Activated CD4-positive, CD25-positive, alpha-beta regulatory T cell treated with anti-CD3 and anti-CD28 coated beads, Interleukin-2, amount 50 U/mL, for 24 hours (primary cell): ENCODE measurements around the gene FRS3.
"Not testable (repeated sequence)": the region's sequence is repeated elsewhere in the genome, so short reads cannot be mapped to it uniquely, and the experiment has no call there.

ENCODE experiments used
- ATAC-seq, 2 donors: fragments of 150-1000 bp; cut with Tn5 transposase; one replicate each; pipeline ENCODE4 v1.10.0; 2021; ENCODE audit warnings: mild to moderate bottlenecking in 1 of 2, moderate library complexity in 1 of 2

FRS3 gene

GRCh38 chr6:41779788-41780550 lies at the start of gene FRS3:
TSS of gene FRS3 (minus strand) at chr6:41779900. CDS start at chr6:41776987, 2,913 bp downstream.
- ATAC-seq: peak; percentile 95 to 96

GRCh38 chr6:41826343-41827022 lies 46.8 kb upstream of the FRS3 start:
- ATAC-seq: no peak

DNA sequence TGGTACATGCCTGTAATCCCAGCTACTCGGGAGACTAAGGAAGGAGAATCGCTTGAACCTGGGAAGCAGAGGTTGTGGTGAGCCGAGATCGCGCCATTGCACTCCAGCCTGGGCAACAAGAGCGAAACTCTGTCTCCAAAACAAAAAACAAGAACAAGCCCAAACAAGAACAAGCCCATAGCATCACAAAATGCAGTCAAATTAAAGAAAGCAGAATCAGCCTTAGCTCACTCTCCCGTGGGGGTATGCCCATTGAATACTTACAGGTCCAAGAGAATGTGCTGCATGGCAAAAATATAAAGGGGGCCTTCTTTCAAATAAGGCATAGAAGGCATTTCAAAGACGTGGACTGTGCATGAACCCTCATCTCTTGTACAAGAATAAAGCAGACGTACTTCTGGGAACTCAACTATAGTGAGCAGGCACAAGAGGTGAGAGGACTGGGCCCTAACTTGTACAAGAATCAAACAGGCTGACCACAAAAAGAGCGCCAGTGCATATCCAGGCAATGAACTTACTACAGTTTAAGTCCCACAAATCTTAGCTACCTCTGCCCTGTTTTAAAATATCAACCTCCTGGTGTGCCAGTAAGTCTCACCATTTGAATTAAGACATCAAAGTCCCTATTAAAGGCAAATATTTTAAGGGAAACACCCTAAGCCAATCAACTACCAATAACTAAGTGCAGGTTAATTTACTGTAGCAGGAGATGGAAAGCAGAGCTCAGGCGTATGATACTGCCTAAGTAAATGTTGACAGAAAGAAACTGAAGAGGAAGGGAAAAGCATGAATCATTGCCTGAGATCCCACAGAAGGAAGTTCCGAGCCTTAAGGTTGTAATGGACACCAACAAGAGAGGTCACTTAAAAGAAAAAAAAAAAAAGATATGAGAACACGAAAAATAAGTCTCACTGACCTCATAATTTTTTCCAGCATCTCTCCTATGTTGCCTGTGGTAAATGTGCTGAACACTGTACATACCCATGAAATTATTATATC lies 45.2 kb upstream of the FRS3 start:
- ATAC-seq: no peak

- no peak for ATAC-seq
Observed at GRCh38 chr6:41823178-41823577, 43.5 kb upstream of the FRS3 start.

DNA sequence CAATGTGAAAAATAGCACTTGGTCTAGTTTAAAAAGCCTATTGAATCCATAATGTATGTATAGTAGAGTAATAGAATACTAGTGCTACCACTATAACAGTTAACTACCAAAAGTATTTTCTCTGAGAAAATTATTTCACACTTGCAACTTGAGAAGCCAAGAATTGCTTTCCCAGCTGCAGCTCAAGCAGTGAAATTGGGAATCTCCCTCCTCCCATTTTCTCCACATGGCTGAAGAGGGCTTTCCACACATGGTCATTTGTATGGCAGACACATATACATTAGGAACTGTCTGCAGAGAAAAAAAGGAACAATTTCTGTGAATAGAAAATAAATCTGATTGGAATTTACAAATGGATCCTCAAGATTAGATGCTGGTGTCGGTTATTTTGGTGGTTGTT lies 42.3 kb upstream of the FRS3 start:
- ATAC-seq: no peak

- no peak for ATAC-seq
Observed at GRCh38 chr6:41821266-41821665, 41.6 kb upstream of the FRS3 start.

- ATAC-seq: no peak
Observed at GRCh38 chr6:41818271-41819054, 38.8 kb upstream of the FRS3 start.

DNA sequence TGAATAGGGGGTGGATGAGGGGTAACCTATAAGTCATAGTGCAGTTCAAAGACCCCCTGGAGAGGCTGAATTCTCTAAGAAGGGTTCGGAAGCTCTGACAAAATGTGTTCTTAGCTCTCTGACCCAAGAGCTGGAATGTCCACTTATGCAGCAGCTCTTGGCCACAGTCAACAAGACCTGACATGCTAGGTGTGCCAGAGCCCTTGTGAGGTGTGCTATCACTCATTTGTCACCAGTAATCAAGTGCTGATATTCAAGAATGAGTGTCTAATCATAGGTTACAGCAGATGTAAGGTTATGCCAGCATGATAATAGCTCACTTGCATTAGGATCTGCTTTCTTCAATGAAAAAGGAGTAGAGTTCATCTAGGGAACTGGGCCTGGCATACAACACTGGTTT lies 35.9 kb upstream of the FRS3 start:
- no peak for ATAC-seq

- no peak for ATAC-seq
Observed at GRCh38 chr6:41814629-41815028, 34.9 kb upstream of the FRS3 start.

DNA sequence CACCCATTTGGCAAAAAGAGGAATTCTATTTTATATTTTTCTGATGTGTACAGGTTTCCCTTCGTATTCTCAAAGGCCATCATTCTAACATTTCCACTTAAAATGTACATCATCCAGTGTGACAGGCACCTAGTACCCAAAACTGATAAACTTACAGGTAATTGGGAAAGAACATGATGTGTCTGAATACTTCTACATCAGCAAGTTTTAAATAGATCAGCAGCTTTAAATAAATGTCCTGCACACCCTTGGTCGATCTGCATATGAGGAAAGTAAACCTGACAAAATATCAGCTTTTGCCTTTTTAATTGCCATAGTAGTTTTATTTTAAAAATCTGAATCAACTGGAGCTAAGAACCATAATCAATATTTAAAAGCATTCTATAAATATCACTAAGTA lies 34.3 kb upstream of the FRS3 start:
- ATAC-seq: no peak

GRCh38 chr6:41813469-41813868 lies 33.8 kb upstream of the FRS3 start:
- ATAC-seq: no peak

DNA sequence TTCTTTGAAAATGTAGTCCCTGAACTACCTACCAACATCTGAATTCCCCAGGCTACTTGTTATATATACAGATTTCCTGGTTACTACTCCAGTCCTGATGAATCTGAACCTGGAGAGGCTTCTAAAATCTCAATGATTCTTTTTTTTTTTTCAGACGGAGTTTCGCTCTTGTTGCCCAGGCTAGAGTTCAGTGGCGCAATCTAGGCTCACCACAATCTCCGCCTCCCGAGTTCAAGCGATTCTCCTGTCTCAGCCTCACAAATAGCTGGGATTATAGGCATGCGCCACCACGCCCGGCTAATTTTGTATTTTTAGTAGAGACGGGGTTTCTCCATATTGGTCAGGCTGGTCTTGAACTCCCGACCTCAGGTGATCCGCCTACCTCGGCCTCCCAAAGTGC lies 32.2 kb upstream of the FRS3 start:
- not testable (repeated sequence) for ATAC-seq

DNA sequence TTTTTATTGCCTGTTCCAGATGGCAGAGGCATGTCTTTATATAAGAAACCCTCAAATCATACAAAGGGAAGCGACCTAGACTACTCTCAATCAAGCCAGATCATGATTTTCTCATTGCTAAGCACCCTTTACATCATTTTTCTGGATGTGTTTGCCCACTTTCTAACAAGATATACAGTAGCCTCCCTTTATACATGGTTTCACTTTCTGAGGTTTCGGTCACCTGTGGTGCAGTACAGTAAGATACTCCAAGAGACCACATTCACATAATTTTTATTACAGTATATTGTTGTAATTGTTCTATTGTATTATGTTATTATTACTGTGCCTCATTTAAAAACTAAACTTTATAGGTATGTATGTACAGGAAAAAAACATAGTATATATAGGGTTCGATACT lies 31.4 kb upstream of the FRS3 start:
- no peak for ATAC-seq

- no peak for ATAC-seq
Observed at GRCh38 chr6:41805830-41806774, 26.4 kb upstream of the FRS3 start.

DNA sequence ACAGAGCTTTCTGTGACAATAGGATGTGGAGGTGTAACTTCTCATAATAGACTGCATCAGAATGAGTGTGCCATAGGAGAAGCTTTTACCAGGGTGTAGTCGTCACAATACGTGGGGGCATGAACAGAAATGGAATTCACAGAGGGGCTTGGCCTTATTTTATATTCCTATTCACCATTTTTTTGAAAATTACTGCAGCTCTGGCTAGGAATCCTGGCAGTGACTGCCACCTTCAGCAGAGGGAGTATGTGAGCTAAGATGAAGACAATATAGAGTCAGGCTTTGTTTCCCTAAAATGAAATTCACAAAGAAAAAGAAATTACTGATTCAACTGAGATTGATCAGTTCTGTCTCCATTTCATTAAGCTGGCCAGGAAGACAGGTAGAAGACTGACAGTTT lies 21.7 kb upstream of the FRS3 start:
- ATAC-seq: no peak

- ATAC-seq: no peak
Observed at GRCh38 chr6:41799559-41799911, 19.8 kb upstream of the FRS3 start.

DNA sequence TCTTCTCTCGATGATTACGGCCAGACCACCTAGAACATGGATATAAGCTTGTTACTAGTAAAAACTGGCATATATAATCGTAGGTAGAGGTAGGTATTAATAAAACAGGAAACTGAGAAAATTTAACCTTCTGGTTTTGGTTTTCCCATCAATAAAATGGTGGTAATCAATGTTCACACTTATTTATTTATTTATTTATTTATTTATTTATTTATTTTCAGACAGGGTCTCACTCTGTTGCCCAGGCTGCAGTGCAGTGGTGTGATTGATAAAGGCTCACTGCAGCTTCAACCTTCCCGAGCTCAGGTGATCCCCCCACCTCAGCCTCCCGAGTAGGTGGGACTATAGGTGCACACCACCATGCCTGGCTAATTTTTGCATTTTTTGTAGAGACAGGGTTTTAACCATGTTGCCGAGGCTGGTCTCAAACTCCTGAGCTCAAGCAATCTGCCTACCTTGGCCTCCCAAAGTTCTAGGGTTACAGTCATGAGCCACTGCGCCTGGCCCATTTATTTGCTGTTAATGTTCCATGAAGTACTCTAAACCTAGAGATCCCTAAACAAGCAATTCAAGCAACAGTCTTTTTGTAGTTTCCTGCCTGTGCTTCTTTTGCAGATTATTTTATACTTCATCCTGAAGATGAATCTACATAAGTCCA lies 19.3 kb upstream of the FRS3 start:
- ATAC-seq: no peak

GRCh38 chr6:41796474-41796873 lies 16.8 kb upstream of the FRS3 start:
- no peak for ATAC-seq

DNA sequence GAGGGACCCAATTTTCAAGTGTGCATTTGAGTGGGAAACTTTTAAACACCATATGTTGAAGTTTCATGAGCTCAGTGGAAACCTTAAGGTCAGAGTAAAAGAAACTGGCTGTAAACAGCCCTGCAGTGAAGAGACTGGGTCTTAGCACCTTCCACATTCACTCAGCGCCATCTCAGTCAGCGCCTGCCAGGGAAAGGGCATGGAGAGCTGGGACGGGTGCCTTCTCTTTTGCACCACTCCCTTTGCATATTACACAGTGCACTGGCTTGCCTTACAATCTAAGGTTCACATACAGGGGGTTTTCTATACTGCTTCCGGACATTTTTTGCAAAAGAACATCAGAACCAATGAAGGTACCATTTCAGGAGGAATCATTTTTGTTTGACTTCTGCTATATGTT lies 12.3 kb upstream of the FRS3 start:
- ATAC-seq: no peak

- no peak for ATAC-seq
Observed at GRCh38 chr6:41791305-41791704, 11.6 kb upstream of the FRS3 start.

- ATAC-seq: no peak
Observed at GRCh38 chr6:41790045-41790444, 10.3 kb upstream of the FRS3 start.
